ENCODE results near the gene HIVEP3.

Gene HIVEP3

DNA sequence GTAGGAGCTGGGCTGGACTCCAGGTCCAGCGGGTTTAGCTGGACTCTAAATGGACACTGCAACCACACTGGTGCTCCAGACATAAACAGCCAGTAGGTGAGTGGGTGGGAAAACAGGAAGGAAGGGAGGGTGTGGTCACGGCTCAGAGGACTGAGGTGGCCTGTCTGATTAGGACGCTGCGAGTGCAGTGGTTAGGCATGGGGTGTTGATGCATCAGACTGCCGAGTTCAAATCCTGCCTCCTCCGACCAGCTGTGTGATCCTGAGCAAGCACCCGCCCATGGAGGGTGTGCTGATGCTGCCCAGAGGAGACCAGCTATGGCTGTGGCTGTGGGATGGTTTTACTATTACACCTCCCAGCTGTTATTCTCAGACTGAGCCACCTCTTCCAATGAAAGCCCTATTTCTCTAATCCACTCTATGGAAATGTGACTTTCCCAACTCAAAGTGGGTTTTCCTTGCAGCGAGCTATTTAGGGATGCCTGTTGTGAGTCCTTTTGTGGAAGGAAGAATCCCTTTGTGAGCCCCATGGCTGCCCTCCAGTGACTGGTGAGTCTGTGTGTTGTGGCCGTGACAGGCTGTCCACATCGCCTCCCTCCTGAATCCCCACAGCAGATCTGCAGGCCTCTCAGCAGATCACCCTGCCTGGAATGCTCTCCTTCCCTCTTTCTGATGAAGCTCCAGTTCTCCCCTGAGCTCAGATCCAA is 377.7 kb downstream of the HIVEP3 start:
- DNase-seq (ENCODE audit: low read depth in 2 of 3, low spot score in 1 of 3): no peak

DNA sequence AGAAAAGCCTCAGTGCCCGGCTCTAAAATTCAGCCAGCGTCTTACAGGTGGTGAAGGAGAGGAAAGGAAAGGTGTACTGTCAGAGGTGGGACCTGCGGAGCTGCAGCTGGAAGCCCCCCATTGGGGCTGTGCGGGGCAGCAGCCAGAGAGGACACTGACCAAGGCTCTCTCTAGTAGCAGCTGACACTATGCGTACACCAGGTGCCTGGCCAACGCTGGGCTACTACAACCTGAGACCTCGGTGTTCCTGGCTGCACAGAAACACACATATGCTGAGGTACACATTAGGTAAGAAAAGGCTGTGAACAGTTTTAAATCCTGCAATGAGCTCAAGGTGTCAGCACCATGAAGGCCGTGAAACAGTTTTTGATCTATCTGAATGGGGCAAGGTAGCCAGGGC is 378.7 kb downstream of the HIVEP3 start:
- DNase-seq (ENCODE audit: low read depth in 2 of 3, low spot score in 1 of 3): no peak

DNA sequence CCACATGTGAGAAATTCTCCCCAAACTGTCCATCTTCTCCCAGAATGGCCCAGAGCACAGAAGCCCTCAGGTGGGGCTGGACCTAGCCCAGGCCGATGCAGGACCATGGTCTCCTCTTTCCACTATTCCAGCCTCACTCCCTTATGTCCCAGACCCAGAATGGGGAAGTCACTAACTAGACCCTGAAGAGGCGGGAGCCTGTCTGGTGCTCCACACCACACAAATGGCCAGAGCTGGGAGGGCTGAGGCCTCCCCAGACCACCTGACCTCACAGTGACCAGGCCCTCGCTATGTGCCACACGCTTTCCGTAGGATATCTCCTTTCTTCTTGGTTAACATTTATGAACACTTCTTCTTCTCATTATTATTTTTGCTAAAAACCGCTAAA is 379.3 kb downstream of the HIVEP3 start:
- no peak for DNase-seq (ENCODE audit: low read depth in 2 of 3, low spot score in 1 of 3)

DNA sequence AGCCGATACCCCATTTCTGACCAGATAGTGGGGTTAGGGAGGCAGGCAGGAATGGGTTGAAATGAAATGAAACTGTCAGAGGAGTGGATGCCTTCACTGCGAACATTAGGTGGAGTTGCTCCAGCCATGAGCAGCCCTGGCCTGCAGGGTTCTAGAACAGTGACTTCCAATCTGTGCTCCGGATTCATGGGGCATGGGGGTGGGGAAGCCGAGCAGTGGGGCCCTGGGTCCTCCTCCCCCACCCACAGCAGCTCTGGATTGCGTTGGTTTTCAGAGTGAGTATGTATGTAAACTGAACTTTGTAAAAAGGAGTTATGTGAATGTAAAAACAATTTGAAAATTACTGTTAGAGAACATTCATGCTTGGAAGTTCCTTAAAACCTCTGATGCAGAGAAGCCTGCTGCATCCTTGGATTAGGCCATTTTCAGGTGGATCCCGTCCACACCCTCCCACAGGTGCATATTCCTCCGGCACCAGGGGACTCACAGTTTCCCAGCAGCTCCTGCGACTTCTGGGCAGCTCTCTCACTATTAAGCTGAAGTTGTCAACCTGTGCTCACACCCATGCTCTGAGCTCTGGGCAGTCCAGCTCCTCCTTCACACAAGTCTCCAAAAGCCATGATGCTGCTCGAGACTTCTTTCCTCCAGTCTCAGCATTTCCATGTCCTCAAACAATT is 379.8 kb downstream of the HIVEP3 start:
- DNase-seq (ENCODE audit: low read depth in 2 of 3, low spot score in 1 of 3): no peak

DNA sequence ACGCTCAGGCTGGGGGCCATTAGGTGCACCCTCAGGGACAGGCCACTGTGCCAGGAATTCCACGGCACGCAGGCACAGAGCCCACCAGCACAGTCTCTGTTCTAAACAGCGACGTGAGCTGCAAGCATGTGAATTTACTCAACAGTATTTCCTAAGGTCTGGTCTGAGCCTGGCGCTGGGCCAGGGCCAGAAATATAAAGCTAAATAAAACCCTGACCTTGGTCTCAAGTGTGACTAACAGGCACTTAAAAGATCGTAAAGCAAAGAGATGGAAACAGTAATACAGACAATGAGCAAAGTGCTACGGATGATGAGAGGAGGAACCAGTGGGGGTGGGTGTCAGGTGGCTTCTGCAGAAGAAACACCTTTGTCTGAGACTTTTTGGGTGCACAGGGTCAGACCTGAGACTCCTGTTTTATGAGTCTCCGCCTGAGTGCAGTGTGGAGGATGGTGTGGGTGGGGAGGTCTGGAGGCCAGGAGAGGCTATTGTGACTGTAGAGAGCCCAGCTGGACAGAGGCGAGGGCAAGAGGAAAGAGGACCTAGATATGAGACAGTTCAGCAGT is 380.9 kb downstream of the HIVEP3 start:
- DNase-seq (ENCODE audit: low read depth in 2 of 3, low spot score in 1 of 3): no peak

DNA sequence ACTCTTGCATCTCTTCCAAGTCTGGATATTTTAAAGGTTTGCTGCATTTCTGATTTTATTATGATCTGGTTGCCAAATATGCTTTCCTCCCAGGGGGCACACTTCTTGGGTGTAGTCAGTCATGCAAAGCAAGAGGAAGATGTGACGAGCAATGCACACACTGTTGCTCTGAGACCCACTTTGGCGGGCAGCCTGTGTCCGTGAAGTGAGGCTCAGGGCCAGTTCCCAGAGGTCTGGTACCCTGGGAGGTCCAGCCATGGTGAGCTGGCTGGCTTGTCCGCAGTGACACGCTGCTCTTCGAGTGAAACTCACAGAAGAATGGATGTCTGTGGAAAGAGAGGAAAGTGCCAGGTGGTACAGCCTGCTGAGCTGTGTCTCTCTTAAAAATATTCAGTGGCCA is 381.5 kb downstream of the HIVEP3 start:
- DNase-seq (ENCODE audit: low read depth in 2 of 3, low spot score in 1 of 3): no peak

DNA sequence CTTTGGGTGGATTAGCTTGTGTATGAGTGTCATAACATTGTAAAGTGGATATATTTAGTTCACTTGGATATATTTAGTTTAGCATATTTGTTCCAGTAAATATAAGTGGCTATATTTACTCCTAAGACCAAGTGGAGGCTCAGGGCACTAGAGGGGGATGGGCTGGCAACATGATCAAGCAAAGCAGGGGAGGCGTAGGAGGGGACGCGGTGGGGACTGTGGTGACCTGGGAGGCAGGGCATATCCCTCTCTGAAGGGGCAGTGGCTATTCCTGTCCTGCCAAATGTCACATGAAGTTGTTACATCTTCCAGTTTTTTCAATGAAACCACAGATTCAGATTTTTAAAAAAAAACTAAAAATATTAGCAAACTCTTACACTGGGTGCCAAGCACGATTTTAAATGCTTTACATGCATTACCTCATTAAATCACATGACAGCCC is 382.3 kb downstream of the HIVEP3 start:
- no peak for DNase-seq (ENCODE audit: low read depth in 2 of 3, low spot score in 1 of 3)

DNA sequence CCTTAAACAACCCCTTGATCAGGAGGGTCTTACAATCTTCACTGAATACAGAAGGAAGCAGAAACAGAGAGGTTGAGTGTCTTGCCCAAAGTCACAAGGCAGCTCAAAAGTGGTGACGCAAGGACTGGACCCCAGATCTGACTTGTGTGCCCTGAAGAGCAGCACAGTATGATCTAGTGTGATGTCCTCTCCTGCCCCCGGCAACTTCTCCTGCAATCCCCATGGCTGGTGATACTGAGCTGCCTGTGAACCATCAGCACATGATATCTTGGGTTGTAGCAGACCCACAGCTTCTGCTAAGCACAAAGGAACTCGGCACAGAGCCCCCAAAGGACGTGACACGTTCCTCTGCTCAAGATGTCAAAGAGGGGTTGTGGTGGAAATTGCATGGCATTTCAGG is 383.0 kb downstream of the HIVEP3 start:
- DNase-seq (ENCODE audit: low read depth in 2 of 3, low spot score in 1 of 3): no peak

DNA sequence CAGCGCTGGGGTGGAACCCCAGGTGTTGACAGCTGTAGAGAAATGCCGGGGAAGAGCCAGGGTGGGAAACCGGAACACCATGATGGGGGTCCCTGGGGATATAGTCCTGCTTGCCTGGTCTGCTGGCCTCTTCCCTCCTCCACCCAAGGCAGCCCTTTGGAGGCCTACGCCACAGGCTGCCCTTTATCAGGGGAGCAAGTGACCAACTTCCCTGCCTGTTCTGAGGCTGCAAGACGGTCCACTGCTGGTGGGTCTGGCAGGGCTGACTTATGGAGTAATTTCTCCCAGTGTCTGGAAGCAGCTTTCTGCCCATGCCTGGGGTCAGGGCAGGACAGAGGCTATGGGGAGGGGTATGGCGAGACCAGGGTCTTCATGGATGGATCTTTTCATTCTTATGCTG is 383.4 kb downstream of the HIVEP3 start:
- DNase-seq (ENCODE audit: low read depth in 2 of 3, low spot score in 1 of 3): no peak

DNA sequence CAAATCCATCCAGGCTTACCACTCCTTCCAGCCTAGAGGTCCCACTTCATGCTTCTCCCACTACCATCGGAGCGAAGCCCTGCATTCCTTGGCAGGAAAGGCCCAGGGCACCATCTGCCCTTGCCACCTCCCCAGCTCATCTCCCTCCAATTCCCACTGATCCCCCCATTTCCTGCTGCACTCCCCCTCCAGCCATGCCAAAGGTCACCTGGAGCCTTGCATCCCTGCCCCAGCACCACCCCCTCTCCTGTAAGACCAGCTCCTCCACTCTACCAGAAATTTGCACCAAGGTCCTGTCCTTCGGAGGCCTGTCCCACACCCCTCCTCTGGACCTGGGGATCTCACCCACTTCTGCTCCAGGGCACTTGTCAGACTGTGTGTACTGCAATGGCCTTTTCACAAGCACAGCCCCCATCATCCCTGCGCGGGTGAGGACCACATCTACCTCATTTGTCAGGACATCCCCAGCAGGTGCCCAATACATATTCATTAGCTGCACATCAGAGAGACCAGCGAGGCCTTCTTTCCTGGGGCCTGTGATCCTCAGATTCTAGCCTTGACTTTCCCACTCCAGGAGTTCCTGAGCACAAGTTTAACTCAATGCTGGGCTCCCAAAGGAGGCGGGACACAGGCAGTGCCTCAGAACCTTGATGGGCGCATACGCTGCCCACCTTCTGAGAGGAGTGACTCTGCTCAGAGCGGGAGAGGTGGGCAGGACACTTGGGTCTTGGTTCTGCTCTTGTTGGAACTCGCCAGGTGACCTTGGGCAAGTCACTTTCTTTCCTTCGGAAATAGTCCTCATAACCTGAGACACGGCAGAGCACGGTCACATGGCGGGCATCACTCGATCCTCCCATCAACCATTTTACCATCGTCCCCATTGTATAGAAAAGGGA is 384.3 kb downstream of the HIVEP3 start:
- DNase-seq (ENCODE audit: low read depth in 2 of 3, low spot score in 1 of 3): no peak

DNA sequence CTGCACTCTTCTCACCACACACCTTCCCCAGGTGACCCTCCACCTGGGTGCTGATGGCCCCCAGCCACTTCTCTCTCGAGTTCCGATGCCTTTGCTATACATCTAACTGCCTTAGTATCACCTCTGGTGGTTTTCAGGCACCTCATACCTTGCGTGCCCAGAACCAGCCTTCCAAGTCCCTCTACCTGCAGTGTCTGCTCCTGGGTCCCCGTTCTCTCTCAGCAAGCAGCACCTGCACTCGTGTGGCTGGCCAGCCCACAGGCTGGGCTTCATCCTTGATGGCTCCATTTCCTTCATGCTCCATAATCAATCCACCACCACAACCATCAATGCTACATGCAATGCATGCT is 385.0 kb downstream of the HIVEP3 start:
- no peak for DNase-seq (ENCODE audit: low read depth in 2 of 3, low spot score in 1 of 3)

DNA sequence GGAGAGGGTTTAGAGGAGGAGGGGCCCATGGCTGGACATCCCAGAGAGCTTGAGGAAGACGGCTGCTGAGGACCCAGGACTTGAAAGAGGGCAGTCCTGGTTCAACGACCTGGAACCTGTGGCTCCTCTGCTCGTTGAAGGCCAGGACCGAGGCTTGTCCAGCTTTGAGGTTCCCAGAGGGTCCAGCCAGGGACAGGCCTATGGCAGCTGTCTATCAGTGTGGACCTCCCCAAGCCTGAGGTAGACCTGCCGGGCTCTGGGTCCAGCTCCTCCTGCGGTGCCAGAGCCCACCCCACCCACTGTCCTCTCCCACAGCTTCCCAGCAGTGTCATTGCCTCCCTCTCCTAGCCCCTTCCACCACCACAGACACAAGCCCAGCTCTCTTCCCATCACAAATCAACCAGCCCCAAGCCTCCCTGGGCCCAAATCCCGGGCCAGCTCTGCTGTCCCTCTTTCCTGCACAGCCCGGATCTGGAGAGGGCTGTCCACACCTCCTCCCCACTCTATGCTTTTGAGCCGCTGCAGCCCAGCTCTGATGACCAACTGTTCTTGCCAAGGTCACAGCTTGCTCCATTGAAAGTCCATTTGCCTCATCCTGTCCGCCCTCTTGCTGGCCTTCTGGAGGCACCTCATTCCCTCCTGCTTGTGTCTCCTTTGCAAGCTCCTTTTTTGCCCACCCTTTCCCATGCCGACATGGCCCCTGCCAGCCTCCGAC is 385.5 kb downstream of the HIVEP3 start:
- DNase-seq (ENCODE audit: low read depth in 2 of 3, low spot score in 1 of 3): no peak

DNA sequence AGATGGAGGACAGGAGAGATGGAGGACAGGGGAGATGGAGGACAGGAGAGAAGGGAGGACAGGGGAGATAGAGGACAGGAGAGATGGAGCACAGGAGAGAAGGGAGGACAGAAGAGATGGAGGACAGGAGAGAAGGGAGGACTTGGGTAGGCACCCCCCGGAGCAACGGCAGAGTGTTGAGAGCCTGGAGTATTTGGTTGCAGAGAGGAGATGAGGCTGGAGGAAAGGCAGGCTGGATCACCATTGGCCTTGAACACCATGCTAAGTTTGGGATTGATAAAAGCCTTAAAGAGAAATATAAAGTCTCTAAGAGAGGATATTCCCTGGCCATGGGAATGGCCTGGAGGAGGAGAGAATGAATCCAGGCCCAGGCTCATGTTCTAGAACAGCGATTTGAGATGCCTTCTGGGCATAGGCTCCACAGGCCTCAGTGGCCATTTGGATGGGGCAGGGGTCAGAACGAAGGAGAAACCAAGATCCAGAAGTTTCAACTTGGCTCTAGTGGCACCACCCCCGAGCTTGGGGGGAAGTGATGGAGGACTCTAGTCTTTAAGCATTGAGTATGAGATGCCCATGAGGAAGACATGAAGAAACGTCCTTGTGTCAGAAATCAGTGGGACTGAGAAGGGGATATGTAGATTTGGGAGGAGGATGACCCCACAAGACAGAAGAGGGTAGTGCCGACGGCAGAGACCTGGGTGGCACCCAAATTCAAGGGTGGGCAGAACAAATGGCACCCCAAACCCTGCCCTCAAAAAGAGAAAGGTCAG is 386.3 kb downstream of the HIVEP3 start:
- DNase-seq (ENCODE audit: low read depth in 2 of 3, low spot score in 1 of 3): no peak

DNA sequence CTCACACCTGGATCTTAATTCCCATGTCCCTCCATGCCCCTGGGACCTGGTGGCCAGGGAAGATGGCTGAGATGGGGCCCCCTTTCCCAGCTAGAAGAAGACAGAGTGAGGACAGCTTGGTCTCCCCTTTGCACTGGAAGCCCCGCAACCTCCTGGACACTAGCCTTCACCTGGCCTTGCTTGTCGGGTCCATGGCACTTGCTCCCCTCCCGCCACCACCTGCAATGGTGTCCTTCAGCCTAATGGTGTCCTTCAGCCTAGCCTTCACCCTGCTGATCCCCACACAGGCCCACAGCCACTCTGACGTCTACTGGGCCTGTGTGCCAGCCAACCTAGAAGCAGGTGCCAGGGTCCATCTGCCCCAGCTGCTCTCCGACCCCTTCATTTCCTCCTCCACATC is 388.3 kb downstream of the HIVEP3 start:
- DNase-seq (ENCODE audit: low read depth in 2 of 3, low spot score in 1 of 3): no peak

DNA sequence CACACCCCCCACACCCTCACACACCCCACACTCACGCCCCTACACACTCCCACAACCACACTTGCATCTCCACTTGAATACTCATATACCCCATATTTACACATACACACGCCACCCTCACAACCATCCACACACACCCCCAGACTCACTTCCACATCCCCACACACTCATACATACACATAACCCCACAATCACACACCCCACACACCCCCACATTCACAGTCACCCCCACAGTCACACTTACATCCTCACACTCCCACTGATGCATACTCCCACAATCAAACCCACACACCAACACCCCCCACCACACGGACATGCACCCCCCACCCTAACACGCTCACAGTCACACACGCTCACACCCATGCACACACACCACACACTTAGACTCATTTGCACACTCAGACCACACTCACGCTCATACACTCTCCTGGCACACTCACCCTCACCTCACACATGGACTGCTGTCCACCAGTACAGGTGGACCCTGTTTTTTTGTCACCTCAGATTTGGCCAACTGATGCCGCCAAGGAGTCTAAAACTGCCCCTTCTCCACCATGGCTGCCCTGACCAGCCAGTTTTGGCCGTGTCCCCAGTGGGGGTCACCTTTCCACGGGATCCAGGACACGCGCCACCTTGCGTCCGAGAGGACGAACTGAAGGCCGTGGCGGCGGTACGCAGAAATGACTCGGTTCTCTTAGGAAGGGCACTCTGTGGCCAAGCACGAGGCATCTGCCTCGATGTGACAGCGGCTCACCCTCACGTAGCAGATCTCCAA is 388.9 kb downstream of the HIVEP3 start:
- no peak for DNase-seq (ENCODE audit: low read depth in 2 of 3, low spot score in 1 of 3)

DNA sequence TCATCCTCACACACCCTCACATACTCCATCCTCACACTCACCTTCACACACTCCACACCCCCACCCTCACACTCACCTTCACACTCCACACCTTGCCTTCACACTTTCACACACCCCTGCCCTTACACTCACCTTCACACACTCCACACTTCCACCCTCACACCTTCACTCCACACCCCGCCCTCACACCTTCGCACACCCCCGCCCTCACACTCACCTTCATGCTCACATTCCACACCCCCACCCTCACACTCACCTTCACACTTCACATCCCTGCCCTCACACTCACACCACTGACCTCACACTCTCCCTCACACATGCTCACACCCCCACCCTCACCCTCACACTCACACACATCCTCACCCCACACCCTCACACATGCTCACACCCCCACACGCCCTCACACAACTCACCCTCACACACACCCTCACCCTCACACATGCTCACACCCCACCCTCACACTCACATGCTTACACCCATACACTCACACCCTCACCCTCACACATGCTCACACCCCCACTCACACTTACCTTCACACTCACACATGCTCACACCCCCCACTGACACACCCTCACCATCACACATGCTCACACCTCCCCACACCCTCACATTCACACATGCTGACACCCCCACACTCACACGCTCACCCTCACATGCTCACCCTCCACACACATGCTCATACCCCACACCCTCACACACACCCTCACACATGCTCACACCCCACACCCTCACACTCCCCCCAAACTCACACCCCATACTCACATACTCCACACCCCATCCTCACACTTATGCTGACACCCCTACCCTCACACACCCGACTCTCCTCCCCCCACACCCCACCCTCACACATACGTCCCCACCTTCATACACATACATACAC is 389.8 kb downstream of the HIVEP3 start:
- no peak for DNase-seq (ENCODE audit: low read depth in 2 of 3, low spot score in 1 of 3)

DNA sequence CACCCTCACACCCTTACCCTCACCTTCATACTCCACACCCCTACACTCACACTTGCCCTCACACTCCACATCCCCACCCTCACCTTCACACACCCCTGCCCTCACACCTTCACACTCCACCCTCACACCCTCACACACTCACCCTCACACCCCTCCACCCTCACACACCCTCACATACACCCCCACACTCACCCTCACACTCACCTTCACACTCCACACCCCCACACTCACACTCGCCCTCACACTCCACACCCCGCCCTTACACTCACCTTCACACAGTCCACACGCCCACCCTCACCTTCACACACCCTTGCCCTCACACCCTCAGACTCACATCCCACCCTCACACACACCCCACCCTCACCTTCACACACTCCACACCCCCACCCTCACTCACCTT is 390.6 kb downstream of the HIVEP3 start:
- DNase-seq (ENCODE audit: low read depth in 2 of 3, low spot score in 1 of 3): no peak

DNA sequence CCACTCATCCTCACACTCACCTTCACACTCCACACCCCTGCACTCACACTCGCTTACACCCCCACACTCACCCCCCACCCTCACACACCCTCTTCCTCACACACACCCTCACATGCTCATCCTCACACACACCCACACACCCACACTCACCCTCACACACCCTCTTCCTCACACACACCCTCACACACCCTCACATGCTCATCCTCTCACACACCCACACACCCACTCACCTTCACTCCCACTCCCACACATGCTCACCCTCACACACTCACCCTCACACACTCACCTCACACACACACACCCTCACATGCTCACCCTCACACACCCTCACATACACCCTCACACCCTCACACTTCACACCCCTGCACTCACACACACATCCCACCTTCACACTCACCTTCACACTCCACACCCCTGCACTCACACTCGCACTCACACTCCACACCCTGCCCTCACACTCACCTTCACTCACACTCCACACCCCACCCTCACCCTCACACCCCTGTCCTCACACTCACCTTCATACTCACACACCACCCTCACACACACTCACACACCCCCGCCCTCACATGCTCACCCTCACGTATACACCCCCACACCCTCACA is 391.7 kb downstream of the HIVEP3 start:
- no peak for DNase-seq (ENCODE audit: low read depth in 2 of 3, low spot score in 1 of 3)

All from stimulated activated CD4-positive, alpha-beta T cell treated with anti-CD3 and anti-CD28 coated beads, Interleukin-12 subunit alpha, Interleukin-12 subunit beta, amount 100 ng/mL, for 48 hours (primary cell).